ENCODE measurements around the gene IER5. TPM values are rescaled to one million over a fixed set of nuclear protein-coding genes. Genes with fewer than 3 reads are reported as not detected.
"Not testable (repeated sequence)": the region's sequence is repeated elsewhere in the genome, so short reads cannot be mapped to it uniquely, and the experiment has no call there.

Gene IER5
- total RNA-seq (2014; rRNA removed; shearing (Covaris generic)): 53.3 and 53.7 TPM in 2 replicates

DNA sequence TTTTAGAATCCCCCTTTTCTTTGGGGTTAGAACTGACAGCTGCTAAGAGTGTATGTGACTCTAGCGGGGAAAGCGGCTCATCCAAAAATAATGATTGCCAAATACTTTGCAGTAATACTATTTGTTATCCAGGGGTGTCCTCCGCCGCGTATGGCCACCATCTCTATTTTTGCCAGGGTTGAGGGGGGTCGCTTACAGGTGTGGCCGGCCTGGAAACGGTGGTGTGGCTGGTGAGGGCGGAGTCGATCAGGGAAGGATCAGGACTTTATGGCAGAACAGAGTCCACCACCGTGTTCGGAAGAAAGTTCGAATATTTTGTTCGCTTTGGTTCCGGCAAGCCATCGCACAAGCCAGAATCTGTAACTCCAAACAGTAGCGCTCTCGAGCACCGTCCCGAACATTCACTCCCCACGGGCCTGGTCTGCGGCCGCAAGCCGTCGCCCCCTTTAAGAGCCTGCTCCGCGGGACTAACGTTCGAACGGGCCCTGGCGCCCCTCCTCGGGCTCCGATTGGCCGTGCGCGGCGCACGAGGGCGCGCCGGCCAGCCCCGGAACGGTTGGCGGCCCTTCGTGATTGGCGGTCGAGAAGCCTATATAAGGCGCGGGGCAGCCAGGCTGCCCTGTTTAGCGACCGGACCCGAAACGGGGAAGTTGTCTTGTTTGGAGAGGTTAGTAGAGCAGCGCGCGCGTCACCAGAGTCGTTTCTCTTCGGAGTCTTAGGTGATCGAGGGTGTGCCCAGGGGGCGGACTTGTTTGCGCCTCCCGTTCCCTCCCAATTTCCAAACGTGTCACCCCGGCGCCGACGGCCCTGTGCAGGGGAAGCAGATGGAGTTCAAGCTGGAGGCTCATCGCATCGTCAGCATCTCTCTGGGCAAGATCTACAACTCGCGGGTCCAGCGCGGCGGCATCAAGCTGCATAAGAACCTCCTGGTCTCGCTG, at the start of gene IER5:
Gene IER5, plus strand, starts transcription at position 622 of the 938 bp plus-strand sequence. Its CDS starts 203 bp downstream, at position 825.
- peak; percentile 98 for DNase-seq (ENCODE audit: low spot score)

GRCh38 chr1:181040284-181040865, 48.1 kb upstream of the IER5 start:
- no peak for DNase-seq (ENCODE audit: low spot score)

GRCh38 chr1:181043025-181043888, 45.2 kb upstream of the IER5 start:
- DNase-seq (ENCODE audit: low spot score): peak; percentile 64

GRCh38 chr1:181044449-181044966, 44.0 kb upstream of the IER5 start:
- DNase-seq (ENCODE audit: low spot score): no peak

DNA sequence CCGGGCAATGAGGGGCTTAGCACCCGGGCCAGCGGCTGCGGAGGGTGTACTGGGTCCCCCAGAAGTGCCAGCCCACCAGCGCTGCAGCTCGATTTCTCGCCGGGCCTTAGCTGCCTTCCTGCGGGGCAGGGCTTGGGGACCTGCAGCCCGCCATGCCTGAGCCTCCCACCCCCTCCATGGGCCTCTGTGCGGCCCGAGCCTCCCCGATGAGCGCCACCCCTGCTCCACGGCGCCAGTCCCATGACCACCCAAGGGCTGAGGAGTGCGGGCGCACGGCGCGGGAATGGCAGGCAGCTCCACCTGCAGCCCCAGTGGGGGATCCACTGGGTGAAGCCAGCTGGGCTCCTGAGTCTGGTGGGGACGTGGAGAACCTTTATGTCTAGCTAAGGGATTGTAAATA, 42.6 kb upstream of the IER5 start:
- not testable (repeated sequence) for DNase-seq (ENCODE audit: low spot score)

GRCh38 chr1:181049378-181049777, 39.1 kb upstream of the IER5 start:
- no peak for DNase-seq (ENCODE audit: low spot score)

DNA sequence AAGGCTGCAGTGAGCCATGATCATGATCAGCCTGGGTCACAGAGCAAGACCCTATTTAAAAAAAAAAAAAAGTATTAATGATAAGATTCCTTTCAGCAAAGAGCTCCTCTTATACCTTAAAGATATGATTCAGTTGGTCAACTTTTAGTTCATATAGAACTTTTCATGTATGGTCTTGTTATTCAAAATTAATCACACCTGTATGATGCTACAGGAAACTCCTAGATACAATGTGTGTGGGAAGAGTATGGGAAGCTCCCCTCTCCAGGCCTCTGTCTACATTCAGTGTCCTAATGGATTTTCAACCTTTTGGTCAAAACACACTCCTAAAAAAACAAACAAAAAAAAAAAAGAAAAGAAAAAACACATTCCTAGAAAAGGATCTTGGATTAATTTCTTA, 37.6 kb upstream of the IER5 start:
- no peak for DNase-seq (ENCODE audit: low spot score)

GRCh38 chr1:181056560-181056959, 31.9 kb upstream of the IER5 start:
- no peak for DNase-seq (ENCODE audit: low spot score)

- no peak for DNase-seq (ENCODE audit: low spot score)
Observed at GRCh38 chr1:181057079-181057478, 31.4 kb upstream of the IER5 start.

GRCh38 chr1:181059435-181059834, 29.1 kb upstream of the IER5 start:
- DNase-seq (ENCODE audit: low spot score): no peak

- no peak for DNase-seq (ENCODE audit: low spot score)
Observed at GRCh38 chr1:181060066-181060465, 28.4 kb upstream of the IER5 start.

DNA sequence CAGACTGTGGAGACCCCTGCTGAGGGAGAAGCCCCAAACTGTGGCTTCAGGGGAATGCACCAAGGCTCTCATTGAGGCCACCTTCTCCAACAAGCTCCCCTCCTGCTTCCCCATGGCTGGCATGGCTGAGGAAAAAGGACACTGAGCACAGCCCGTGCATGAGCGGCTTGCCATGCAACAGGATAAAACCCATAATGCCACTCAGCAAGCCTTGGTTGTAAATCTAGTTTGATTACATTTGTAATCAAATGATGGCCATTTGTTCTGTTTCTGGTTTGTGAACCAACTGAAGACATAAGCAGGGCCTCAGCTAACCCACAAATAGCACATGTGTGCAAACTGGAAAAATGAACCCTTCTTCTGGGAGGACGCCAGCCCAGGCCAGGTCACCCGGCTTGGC, 27.6 kb upstream of the IER5 start:
- DNase-seq (ENCODE audit: low spot score): not testable (repeated sequence)

DNA sequence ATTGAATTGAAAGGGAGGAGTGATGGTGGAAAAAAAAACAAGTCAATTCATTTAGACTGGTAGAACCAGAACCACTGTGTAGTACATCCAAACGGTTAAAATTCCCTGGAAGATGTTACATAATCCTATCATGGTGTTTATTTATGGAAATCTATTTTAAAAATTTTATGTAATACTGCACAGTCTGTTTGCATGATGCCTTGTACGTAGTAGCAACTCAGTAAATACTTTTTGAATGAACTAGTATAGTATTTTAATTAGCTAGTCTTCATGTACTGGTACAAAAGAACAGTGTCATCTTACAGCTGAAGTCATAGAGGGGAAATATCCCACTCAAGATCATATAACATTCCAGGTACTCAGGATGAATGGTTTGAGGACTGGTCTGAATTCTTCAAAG, 27.0 kb upstream of the IER5 start:
- DNase-seq (ENCODE audit: low spot score): no peak

DNA sequence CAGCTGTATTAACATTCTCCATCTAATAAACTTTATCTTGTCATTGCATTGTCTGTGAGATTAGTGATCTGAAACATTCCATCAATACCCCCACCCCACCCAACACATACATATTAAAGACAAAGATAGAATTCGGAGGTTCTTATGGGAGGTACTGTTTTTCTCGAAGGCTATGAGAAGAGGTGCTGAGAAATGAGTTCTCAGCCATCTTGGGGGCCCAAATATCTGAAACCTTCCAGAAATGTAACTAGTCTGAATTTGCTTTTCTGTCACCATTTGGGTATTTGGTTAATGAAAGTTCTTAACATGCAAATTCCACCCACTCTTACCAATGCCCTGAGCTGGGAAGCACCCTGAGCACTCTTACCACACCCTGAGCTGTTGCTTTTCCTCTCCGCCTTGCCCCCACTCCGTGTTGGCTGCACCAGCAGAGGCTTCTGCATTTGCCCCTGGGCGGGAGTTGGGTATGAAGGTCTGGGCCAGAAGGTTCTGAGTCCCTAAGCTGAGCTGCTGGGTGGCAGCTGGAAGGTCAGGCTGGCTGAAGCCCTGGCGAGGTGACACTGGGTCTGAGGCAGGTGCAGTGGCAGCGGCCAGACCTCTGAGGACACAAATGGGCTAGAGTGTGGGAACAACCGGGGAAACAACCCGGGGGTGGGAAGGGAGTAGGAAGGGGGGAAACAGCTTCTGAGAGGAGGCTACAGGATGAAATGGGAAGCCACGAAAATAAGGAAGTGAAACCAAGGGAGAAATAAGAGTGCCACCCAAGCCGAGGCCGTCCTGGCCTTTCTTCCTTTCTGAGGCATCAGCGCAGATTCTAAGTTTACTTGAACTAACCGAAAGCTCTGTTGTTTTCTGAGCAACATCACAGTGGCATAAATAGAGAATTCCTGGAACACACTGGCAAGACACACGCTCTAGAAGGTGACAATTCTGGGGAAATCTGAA, 26.3 kb upstream of the IER5 start:
- DNase-seq (ENCODE audit: low spot score): no peak

GRCh38 chr1:181062836-181063428, 25.6 kb upstream of the IER5 start:
- no peak for DNase-seq (ENCODE audit: low spot score)

DNA sequence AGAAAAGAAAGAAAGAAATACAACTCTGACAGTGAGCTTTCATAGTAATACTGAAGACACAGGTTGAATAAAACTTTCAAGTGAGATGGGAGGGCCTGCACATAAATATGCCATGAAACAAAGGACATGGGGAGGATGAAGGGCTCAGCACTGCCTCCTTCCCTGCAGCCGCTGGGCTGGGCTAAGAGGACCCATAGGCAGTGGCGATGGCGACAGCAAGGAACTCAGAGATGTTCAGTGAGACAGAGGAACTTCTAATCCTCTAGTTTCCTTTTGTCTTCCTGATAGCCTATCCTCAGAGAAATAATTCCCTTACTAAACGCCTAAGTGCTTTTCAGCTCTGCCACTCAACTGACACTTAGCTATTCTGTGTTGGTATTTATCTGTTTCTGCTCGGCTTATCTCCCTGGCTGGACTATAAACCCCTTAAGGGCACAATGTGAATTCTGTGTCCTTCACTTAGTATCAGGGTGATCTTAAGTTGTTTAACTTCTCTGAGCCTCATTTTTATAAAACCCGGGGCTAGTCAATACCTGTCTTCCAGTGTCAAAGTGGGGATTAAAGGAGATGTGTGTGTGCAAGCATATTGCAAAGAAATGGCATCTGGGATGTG, 24.4 kb upstream of the IER5 start:
- no peak for DNase-seq (ENCODE audit: low spot score)

DNA sequence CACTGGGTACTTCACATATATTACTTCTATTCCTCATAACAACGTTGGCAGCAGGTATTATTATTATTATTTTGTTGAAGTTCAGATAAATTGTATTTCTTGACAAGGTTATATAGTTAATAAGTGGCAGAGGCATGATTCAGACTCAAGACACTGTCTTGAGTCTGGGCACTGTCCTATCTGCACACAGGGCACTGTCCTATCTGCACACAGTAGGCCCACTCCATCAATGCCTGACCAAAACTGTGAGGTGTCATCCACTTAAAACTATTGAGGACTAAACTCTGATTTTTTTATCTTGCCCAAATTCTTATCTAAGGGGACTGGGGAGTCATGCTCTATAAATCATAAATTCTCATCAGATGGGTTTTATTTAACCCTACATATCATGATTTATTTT, 23.8 kb upstream of the IER5 start:
- DNase-seq (ENCODE audit: low spot score): no peak

DNA sequence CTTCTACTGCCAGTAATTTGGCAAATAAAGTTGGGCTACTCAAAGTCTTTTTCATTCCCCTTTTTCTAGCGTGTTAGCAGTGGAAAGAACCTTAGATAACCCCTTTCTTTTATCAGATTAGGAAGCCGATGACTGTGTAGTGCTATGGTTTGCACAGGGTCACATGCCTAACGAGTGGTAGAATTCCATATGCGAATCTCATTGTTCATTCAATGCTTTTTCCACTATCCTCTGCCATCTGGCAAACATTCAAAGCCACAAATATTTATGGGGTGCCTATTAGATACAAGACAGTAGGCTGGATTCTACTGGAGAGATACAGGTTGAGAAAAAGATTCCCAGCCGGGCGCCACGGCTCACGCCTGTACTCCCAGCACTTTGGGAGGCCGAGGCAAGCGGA, 14.9 kb upstream of the IER5 start:
- DNase-seq (ENCODE audit: low spot score): peak; percentile 49

- no peak for DNase-seq (ENCODE audit: low spot score)
Observed at GRCh38 chr1:181075766-181076350, 12.6 kb upstream of the IER5 start.

All from HT-29 (cell line).